Measurements from ENCODE around the gene NPM3.

The NPM3 gene

GRCh38 chr10:101782811-101783735, at the start of gene NPM3:
NPM3 (minus strand) TSS chr10:101783446; CDS start chr10:101783390, 56 bp downstream.
- peak; percentile 59 for DNase-seq (ENCODE audit: low spot score)

- DNase-seq (ENCODE audit: low spot score), result no peak
These were observed 49.1 kb upstream of the NPM3 start for GRCh38 chr10:101832325-101832771.

- no peak for DNase-seq (ENCODE audit: low spot score)
These were observed 48.0 kb upstream of the NPM3 start for GRCh38 chr10:101831169-101831811.

GRCh38 chr10:101830322-101831168, 47.3 kb upstream of the NPM3 start:
- DNase-seq (ENCODE audit: low spot score), result peak; percentile 52

GRCh38 chr10:101829561-101830315, 46.5 kb upstream of the NPM3 start:
- DNase-seq (ENCODE audit: low spot score), result no peak

GRCh38 chr10:101828766-101829551, 45.7 kb upstream of the NPM3 start:
- no peak for DNase-seq (ENCODE audit: low spot score)

- no peak for DNase-seq (ENCODE audit: low spot score)
These were observed 44.8 kb upstream of the NPM3 start for GRCh38 chr10:101827919-101828600.

GRCh38 chr10:101826852-101827434, 43.7 kb upstream of the NPM3 start:
- no peak for DNase-seq (ENCODE audit: low spot score)

- DNase-seq (ENCODE audit: low spot score), result no peak
These were observed 41.5 kb upstream of the NPM3 start for GRCh38 chr10:101824736-101825135.

- DNase-seq (ENCODE audit: low spot score), result no peak
These were observed 35.8 kb upstream of the NPM3 start for GRCh38 chr10:101818872-101819633.

GRCh38 chr10:101818119-101818871, 35.0 kb upstream of the NPM3 start, which contains the start of gene OGA:
OGA (minus strand) TSS chr10:101818444; CDS start chr10:101818022, 422 bp downstream.
- peak; percentile 97 for DNase-seq (ENCODE audit: low spot score)

- peak; percentile 69 for DNase-seq (ENCODE audit: low spot score)
These were observed 34.3 kb upstream of the NPM3 start for GRCh38 chr10:101817337-101818118.

- DNase-seq (ENCODE audit: low spot score), result no peak
These were observed 33.7 kb upstream of the NPM3 start for GRCh38 chr10:101816913-101817336.

- no peak for DNase-seq (ENCODE audit: low spot score)
These were observed 33.1 kb upstream of the NPM3 start for GRCh38 chr10:101816376-101816775.

GRCh38 chr10:101814466-101815071, 31.3 kb upstream of the NPM3 start:
- no peak for DNase-seq (ENCODE audit: low spot score)

- no peak for DNase-seq (ENCODE audit: low spot score)
These were observed 29.4 kb upstream of the NPM3 start for GRCh38 chr10:101812606-101813005.

GRCh38 chr10:101807158-101807557, 23.9 kb upstream of the NPM3 start:
- no peak for DNase-seq (ENCODE audit: low spot score)
